OCI-M1 (cell line): Measurements from ENCODE around the gene MACC1.

Experiments used
- DNase-seq: peaks from one replicate; lab custom pipeline; 2025; lab: John Stamatoyannopoulos, UW

Gene MACC1

GRCh38 chr7:20229646-20230500 is 12.7 kb upstream of the MACC1 start:
- DNase-seq = peak; percentile 14

- DNase-seq = no peak
Observed at GRCh38 chr7:20229081-20229480, 11.9 kb upstream of the MACC1 start.

- no peak for DNase-seq
Observed at GRCh38 chr7:20228654-20229053, 11.5 kb upstream of the MACC1 start.

GRCh38 chr7:20227291-20227795 is 10.2 kb upstream of the MACC1 start:
- no peak for DNase-seq

GRCh38 chr7:20226860-20227259 is 9.7 kb upstream of the MACC1 start:
- no peak for DNase-seq

- DNase-seq = no peak
Observed at GRCh38 chr7:20225384-20225783, 8.2 kb upstream of the MACC1 start.

GRCh38 chr7:20224025-20224424 is 6.8 kb upstream of the MACC1 start:
- DNase-seq = peak; percentile 42

GRCh38 chr7:20223356-20223755 is 6.2 kb upstream of the MACC1 start:
- DNase-seq = no peak

- no peak for DNase-seq
Observed at GRCh38 chr7:20222219-20222828, 5.1 kb upstream of the MACC1 start.

- DNase-seq = peak; percentile 71
Observed at GRCh38 chr7:20220921-20221547, 3.9 kb upstream of the MACC1 start.

GRCh38 chr7:20220293-20220761 is 3.1 kb upstream of the MACC1 start:
- DNase-seq = peak; percentile 85

GRCh38 chr7:20219446-20220292 is 2.5 kb upstream of the MACC1 start:
- DNase-seq = peak; percentile 97

- no peak for DNase-seq
Observed at GRCh38 chr7:20219062-20219445, 1.9 kb upstream of the MACC1 start.

GRCh38 chr7:20218279-20218678 is 1.1 kb upstream of the MACC1 start:
- peak; percentile 23 for DNase-seq

- peak; percentile 35 for DNase-seq
Observed at GRCh38 chr7:20216406-20217036, 663 bp downstream of the MACC1 start.

GRCh38 chr7:20214921-20215669 is 2.1 kb downstream of the MACC1 start:
- peak; percentile 64 for DNase-seq

- DNase-seq = no peak
Observed at GRCh38 chr7:20214132-20214531, 3.1 kb downstream of the MACC1 start.

- DNase-seq = no peak
Observed at GRCh38 chr7:20213378-20213777, 3.8 kb downstream of the MACC1 start.

- peak; percentile 61 for DNase-seq
Observed at GRCh38 chr7:20211376-20211775, 5.8 kb downstream of the MACC1 start.

- no peak for DNase-seq
Observed at GRCh38 chr7:20208651-20209307, 8.4 kb downstream of the MACC1 start.
